A549 (cell line): ENCODE data around the gene RNASE4. TPM values are rescaled to one million over a fixed set of nuclear protein-coding genes. Genes with fewer than 3 reads are reported as not detected.
"Not testable (repeated sequence)": the region's sequence is repeated elsewhere in the genome, so short reads cannot be mapped to it uniquely, and the experiment has no call there.

ENCODE experiments used
- ATAC-seq, 2 experiments: fragments of 200-7000 bp in 1 of 2; fragments of >200 bp in 1 of 2; cut with Nextera tagmentation in 1 of 2; cut with Tn5 transposase in 1 of 2; 3 replicates each; pipeline versions ENCODE4 v1.8.0 to v1.9.1; 2018 to 2020; ENCODE audit warnings: mild to moderate bottlenecking in 1 of 2, moderate library complexity in 1 of 2
- CTCF ChIA-PET: fragments of 300-600 bp; sonication (Branson Sonifier 250); formaldehyde crosslinking; extraction: SDS; loops from one replicate; lab custom pipeline; 2021; ENCODE audit warnings: antibody characterized with exemption, inconsistent platforms; lab: Yijun Ruan, JAX
- POLR2A ChIA-PET: fragments of 350-600 bp; formaldehyde crosslinking; extraction: SDS; loops from one replicate; lab custom pipeline; 2021; ENCODE audit warnings: antibody characterized with exemption, inconsistent platforms; lab: Yijun Ruan, JAX
- DNase-seq, 2 experiments: peaks; one replicate each; pipeline versions ENCODE4 v3.0.0 to v3.0.0-alpha.2; 2011 to 2016; ENCODE audit warnings: low read depth in 1 of 2, low spot score in 1 of 2
- FAIRE-seq: peaks from 2 replicates; lab custom pipeline; 2011; peaks lifted over from hg19 to GRCh38; lab: Jason Lieb, UNC
- H3K27ac ChIP-seq, 2 experiments: fragments of >200 bp; sonication (Bioruptor Twin); formaldehyde crosslinking; 3 replicates each; pipeline ENCODE4 v1.5.1; 2016 to 2017
- H3K4me1 ChIP-seq: fragments of >200 bp; sonication (Bioruptor Twin); formaldehyde crosslinking; 3 replicates; pipeline ENCODE4 v1.6.1; 2016
- H3K4me2 ChIP-seq: fragments of >200 bp; sonication (Bioruptor Twin); formaldehyde crosslinking; 3 replicates; pipeline ENCODE4 v1.6.1; 2016
- H3K4me3 ChIP-seq: fragments of >200 bp; sonication (Bioruptor Twin); formaldehyde crosslinking; 3 replicates; pipeline ENCODE4 v1.5.1; 2016
- H3K9me3 ChIP-seq: fragments of >200 bp; sonication (Bioruptor Twin); formaldehyde crosslinking; 3 replicates; pipeline ENCODE4 v1.6.1; 2016
- CBX2 ChIP-seq: fragments of 200-600 bp; sonication (generic); IDR thresholded peaks from 2 replicates; pipeline ENCODE4 v1.6.1; 2016; ENCODE audit warnings: low read depth, mild to moderate bottlenecking, borderline replicate concordance
- CBX8 ChIP-seq: fragments of 200-600 bp; sonication (generic); IDR thresholded peaks from 2 replicates; pipeline ENCODE4 v1.6.1; 2016
- EHF ChIP-seq: fragments of 250-450 bp; sonication (Bioruptor Pico); IDR thresholded peaks from 2 replicates; pipeline ENCODE4 v1.5.0; 2020; ENCODE audit warnings: mild to moderate bottlenecking
- EHMT2 ChIP-seq: fragments of 200-600 bp; sonication (generic); IDR thresholded peaks from 2 replicates; pipeline ENCODE4 v1.6.1; 2016; ENCODE audit warnings: antibody characterized with exemption, low read depth, mild to moderate bottlenecking, moderate library complexity
- GATA3 ChIP-seq: IDR thresholded peaks from 2 replicates; pipeline ENCODE4 v1.6.1; 2012; ENCODE audit warnings: borderline replicate concordance
- JUN ChIP-seq, 2 experiments: fragments of >200 bp; sonication (Bioruptor Twin); formaldehyde crosslinking; IDR thresholded peaks; 2 replicates in 1 of 2; 3 replicates in 1 of 2; pipeline ENCODE4 v1.6.1; 2016 to 2017
- KDM5A ChIP-seq: fragments of 200-600 bp; sonication (generic); IDR thresholded peaks from 2 replicates; pipeline ENCODE4 v1.6.1; 2016; ENCODE audit warnings: antibody characterized with exemption, mild to moderate bottlenecking
- RAD21 ChIP-seq, 2 experiments: fragments of >200 bp in 1 of 2; sonication (Bioruptor Twin) in 1 of 2; formaldehyde crosslinking in 1 of 2; IDR thresholded peaks in 1 of 2; conservative IDR thresholded peaks in 1 of 2; 2 replicates in 1 of 2; 3 replicates in 1 of 2; pipeline ENCODE4 v1.6.1; 2012 to 2018; ENCODE audit warnings: inconsistent platforms in 1 of 2
- REST ChIP-seq: fragments of 200-600 bp; sonication (generic); IDR thresholded peaks from 2 replicates; pipeline ENCODE4 v1.6.1; 2016; ENCODE audit warnings: antibody characterized with exemption, mild to moderate bottlenecking, moderate library complexity
- RFX5 ChIP-seq: fragments of 450-650 bp; IDR thresholded peaks from 2 replicates; pipeline ENCODE4 v1.7.1; 2014; ENCODE audit warnings: antibody characterized with exemption, mild to moderate bottlenecking, moderate library complexity
- SREBF2 ChIP-seq: fragments of 450-650 bp; IDR thresholded peaks from 2 replicates; pipeline ENCODE4 v1.6.1; 2014; ENCODE audit warnings: mild to moderate bottlenecking, moderate library complexity
- ZC3H11A ChIP-seq: fragments of 450-650 bp; IDR thresholded peaks from 2 replicates; pipeline ENCODE4 v1.6.1; 2014; ENCODE audit warnings: antibody characterized with exemption, mild to moderate bottlenecking
- ZFP36 ChIP-seq: fragments of 450-650 bp; IDR thresholded peaks from 2 replicates; pipeline ENCODE4 v1.6.1; 2014; ENCODE audit warnings: borderline replicate concordance; ENCODE audit not compliant: partially characterized antibody
- WGBS: methylation state at CpG from one replicate; pipeline ENCODE4 v1.1.6; 2017; ENCODE audit errors: missing lambda C conversion rate; 5-methylcytosine and 5-hydroxymethylcytosine counted together
- polyA plus RNA-seq, 4 experiments: library from polyadenylated mRNA; depleted of rRNA in 3 of 4; stranded (reverse); fragments of >200 nt; fragmentation: RNase III in 1 of 4; extraction: RNeasy Plus Mini Kit Qiagen cat#74134 plus additional on column Dnase treatment in 1 of 4; gene quantifications; 2 replicates in 3 of 4; 3 replicates in 1 of 4; pipeline ENCODE4 v1.2.3, GENCODE V29; 2011 to 2017
- TF ChIP-seq, protein P1 (sequence below): fragments of 250-450 bp; sonication (Bioruptor Pico); IDR thresholded peaks from 2 replicates; pipeline ENCODE4 v1.5.0; 2021; ENCODE audit warnings: mild to moderate bottlenecking, moderate library complexity, borderline replicate concordance
- TF ChIP-seq, protein P2 (sequence below): fragments of 250-450 bp; sonication (Bioruptor Pico); IDR thresholded peaks from 2 replicates; pipeline ENCODE4 v1.5.0; 2020; ENCODE audit warnings: low read depth, mild to moderate bottlenecking, moderate library complexity
- TF ChIP-seq, protein P3 (sequence below): IDR thresholded peaks from 2 replicates; pipeline ENCODE4 v1.6.1; 2012

RNASE4 gene
- polyA plus RNA-seq, 2 of the 4 experiments (the other 2 are of a cell fraction): 8.6 to 77.4 TPM

DNA sequence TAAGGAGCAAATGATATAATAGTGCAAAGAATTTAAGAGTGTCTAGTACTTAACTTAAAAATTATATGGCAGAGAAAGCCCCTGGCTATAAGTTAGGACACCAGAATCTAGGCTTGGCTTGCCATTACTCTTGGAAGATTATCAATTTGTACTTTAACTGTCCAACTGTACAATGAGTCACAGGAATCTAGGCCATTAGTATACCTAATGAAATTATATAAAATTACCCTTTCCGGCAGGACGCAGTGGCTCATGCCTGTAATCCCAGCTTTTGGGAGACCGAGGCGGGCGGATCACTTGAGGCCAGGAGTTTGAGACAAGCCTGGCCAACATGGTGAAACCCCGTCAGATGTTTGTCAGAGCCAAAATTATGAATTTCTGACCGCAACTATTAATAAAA, 42.2 kb upstream of the RNASE4 start (continued):
- TF ChIP-seq, protein P1, sequence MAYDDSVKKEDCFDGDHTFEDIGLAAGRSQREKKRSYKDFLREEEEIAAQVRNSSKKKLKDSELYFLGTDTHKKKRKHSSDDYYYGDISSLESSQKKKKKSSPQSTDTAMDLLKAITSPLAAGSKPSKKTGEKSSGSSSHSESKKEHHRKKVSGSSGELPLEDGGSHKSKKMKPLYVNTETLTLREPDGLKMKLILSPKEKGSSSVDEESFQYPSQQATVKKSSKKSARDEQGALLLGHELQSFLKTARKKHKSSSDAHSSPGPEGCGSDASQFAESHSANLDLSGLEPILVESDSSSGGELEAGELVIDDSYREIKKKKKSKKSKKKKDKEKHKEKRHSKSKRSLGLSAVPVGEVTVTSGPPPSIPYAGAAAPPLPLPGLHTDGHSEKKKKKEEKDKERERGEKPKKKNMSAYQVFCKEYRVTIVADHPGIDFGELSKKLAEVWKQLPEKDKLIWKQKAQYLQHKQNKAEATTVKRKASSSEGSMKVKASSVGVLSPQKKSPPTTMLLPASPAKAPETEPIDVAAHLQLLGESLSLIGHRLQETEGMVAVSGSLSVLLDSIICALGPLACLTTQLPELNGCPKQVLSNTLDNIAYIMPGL: no peak
- no peak for TF ChIP-seq EHF (CRISPR knock-in tag)

- ATAC-seq, DNase-seq, H3K27ac ChIP-seq, H3K4me3 ChIP-seq, H3K4me1 ChIP-seq, FAIRE-seq, H3K9me3 ChIP-seq, H3K4me2 ChIP-seq, POLR2A ChIA-PET: not testable (repeated sequence)
- WGBS: 37% methylated on average over 3 of the region's 3 CpGs
- CTCF ChIA-PET: interaction anchor here (0.6 to 1.8 kb wide), 5 partner anchors 9 to 84 kb away, joined by 3 to 5 read pairs (median 4); partner anchors contain the start of gene RNASE4
Observed at GRCh38 chr14:20642755-20643154, 41.6 kb upstream of the RNASE4 start.

- 85% methylated on average over 2 of the region's 2 CpGs for WGBS
- ChIA-PET CTCF (interaction anchor here (1.3 to 2.1 kb wide), 2 partner anchors 34 to 47 kb away, joined by 3 to 6 read pairs; no protein-coding TSS in a partner anchor), POLR2A (no interaction called here)
- no peak overlapping the region for H3K4me3 ChIP-seq
- no peaks in the 10 kb centered on the region for H3K4me1 ChIP-seq
- H3K4me2 ChIP-seq: no peak overlapping the region
- TF ChIP-seq ZC3H11A (no peak), RAD21 (conservative IDR thresholded peaks at IDR 0.05 in 1 of 2, IDR thresholded peaks at IDR 0.05 in 1 of 2) (no peak), KDM5A (no peak), RFX5 (no peak), SREBF2 (no peak), JUN (IDR thresholded peaks at IDR 0.05) (no peak), EHMT2 (no peak), CBX2 (no peak), REST (no peak), ZFP36 (no peak), CBX8 (no peak), GATA3 (no peak)
- TF ChIP-seq, protein P2, sequence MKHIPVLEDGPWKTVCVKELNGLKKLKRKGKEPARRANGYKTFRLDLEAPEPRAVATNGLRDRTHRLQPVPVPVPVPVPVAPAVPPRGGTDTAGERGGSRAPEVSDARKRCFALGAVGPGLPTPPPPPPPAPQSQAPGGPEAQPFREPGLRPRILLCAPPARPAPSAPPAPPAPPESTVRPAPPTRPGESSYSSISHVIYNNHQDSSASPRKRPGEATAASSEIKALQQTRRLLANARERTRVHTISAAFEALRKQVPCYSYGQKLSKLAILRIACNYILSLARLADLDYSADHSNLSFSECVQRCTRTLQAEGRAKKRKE: no peak
- TF ChIP-seq, protein P3, sequence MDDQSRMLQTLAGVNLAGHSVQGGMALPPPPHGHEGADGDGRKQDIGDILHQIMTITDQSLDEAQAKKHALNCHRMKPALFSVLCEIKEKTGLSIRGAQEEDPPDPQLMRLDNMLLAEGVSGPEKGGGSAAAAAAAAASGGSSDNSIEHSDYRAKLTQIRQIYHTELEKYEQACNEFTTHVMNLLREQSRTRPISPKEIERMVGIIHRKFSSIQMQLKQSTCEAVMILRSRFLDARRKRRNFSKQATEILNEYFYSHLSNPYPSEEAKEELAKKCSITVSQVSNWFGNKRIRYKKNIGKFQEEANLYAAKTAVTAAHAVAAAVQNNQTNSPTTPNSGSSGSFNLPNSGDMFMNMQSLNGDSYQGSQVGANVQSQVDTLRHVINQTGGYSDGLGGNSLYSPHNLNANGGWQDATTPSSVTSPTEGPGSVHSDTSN: no peak
- H3K9me3 ChIP-seq: no peaks in the 10 kb centered on the region
- no peak for FAIRE-seq
- no peak overlapping the region for H3K27ac ChIP-seq
- no peak for ATAC-seq
- DNase-seq: no peak
Observed at GRCh38 chr14:20644520-20644919, 39.8 kb upstream of the RNASE4 start.
